ENCODE results near the gene KRTAP10-2. TPM values are rescaled to one million over a fixed set of nuclear protein-coding genes. Genes with fewer than 3 reads are reported as not detected.
A peak's percentile ranks its signal among the peaks of the same experiment; 100 is the strongest.

The KRTAP10-2 gene
- total RNA-seq, 3 donors from 2014 or later, result not detected

DNA sequence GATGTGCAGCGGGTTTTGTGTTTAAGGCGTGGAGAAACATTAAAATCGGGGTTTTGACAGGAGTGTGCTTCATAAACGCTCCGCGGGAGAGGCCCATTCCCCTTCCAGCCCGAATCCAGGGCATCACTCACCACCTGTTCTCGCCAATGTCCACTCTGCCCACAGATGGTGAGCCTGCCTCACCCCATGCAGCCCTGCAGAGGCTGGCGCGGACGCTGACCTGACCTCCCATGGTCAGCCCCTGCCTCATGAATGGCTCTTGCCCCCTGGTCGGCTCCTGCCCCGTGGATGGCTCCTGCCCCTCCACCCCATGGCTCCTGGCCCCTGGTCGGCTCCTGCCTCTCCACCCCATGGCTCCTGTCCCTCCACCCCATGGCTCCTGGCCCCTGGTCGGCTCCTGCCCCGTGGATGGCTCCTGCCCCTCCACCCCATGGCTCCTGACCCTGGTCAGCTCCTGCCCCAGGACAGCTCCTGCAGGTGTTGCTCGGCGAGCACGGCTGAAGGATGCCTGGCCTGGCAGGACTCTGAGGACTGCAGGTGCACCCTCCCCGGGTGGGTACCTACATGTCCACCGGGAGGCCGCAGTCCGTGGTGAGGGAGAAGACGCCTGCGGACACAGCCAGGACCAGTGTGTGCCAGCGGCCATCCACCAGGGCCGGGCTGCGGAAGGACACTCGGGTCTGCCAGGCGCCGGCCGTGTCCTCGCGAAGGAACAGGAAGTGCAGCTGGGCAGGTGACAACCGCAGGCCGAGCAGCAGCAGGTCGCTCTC lies 18.0 kb downstream of the KRTAP10-2 start:
- Histone ChIP-seq H3K27ac (no peak overlapping the region), H3K4me3 (no peak overlapping the region), H3K9me3 (no peaks in the 10 kb centered on the region), H3K4me1 (no peaks in the 10 kb centered on the region), H3K27me3 (peaks cover 0 to 16% of the 10 kb centered on the region in 2 donors), H3K36me3 (no peaks in the 10 kb centered on the region)
- DNase-seq (ENCODE audit: low spot score in 2 of 2), result peak in 1 of 2 donors; percentile 49
- TF ChIP-seq POLR2AphosphoS5 (IDR thresholded peaks at IDR 0.05) (no peak), POLR2A (IDR thresholded peaks at IDR 0.05) (no peak)
- TF ChIP-seq, protein P1, sequence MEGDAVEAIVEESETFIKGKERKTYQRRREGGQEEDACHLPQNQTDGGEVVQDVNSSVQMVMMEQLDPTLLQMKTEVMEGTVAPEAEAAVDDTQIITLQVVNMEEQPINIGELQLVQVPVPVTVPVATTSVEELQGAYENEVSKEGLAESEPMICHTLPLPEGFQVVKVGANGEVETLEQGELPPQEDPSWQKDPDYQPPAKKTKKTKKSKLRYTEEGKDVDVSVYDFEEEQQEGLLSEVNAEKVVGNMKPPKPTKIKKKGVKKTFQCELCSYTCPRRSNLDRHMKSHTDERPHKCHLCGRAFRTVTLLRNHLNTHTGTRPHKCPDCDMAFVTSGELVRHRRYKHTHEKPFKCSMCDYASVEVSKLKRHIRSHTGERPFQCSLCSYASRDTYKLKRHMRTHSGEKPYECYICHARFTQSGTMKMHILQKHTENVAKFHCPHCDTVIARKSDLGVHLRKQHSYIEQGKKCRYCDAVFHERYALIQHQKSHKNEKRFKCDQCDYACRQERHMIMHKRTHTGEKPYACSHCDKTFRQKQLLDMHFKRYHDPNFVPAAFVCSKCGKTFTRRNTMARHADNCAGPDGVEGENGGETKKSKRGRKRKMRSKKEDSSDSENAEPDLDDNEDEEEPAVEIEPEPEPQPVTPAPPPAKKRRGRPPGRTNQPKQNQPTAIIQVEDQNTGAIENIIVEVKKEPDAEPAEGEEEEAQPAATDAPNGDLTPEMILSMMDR (IDR thresholded peaks at IDR 0.05), result no peak
- intact Hi-C loops (cut with DNase I; ENCODE audit: low total_unique reads), result no loop called here

DNA sequence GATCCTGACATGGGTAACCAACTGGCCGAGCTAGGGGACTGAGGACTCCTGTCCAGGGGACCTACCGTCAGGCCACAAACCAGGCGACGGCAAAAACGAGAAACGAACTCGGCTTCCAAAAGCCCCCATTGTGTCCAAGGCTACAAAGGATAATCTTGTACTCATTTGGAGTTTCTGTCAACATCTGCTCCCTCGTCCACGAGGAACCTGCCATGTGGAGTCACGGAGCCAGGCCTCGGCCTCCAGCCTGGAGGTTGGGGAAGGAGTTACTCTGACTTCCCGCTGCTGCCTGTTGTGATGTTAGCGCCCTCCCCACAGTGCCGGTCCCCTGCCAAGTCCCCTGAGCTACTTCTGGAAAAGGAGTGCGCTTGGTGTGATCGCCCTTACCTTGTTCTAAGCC lies 18.6 kb downstream of the KRTAP10-2 start:
- peak in 1 of 2 donors; percentile 44 for DNase-seq (ENCODE audit: low spot score in 2 of 2)
- TF ChIP-seq POLR2AphosphoS5 (IDR thresholded peaks at IDR 0.05) (no peak), POLR2A (IDR thresholded peaks at IDR 0.05) (no peak)
- TF ChIP-seq, protein P1 (IDR thresholded peaks at IDR 0.05), result no peak
- Histone ChIP-seq H3K9me3 (no peaks in the 10 kb centered on the region), H3K4me1 (no peaks in the 10 kb centered on the region), H3K36me3 (no peaks in the 10 kb centered on the region), H3K4me3 (no peak overlapping the region), H3K27ac (no peak overlapping the region), H3K27me3 (peaks cover 0 to 17% of the 10 kb centered on the region in 2 donors)
- intact Hi-C loops (cut with DNase I; ENCODE audit: low total_unique reads), result no loop called here

DNA sequence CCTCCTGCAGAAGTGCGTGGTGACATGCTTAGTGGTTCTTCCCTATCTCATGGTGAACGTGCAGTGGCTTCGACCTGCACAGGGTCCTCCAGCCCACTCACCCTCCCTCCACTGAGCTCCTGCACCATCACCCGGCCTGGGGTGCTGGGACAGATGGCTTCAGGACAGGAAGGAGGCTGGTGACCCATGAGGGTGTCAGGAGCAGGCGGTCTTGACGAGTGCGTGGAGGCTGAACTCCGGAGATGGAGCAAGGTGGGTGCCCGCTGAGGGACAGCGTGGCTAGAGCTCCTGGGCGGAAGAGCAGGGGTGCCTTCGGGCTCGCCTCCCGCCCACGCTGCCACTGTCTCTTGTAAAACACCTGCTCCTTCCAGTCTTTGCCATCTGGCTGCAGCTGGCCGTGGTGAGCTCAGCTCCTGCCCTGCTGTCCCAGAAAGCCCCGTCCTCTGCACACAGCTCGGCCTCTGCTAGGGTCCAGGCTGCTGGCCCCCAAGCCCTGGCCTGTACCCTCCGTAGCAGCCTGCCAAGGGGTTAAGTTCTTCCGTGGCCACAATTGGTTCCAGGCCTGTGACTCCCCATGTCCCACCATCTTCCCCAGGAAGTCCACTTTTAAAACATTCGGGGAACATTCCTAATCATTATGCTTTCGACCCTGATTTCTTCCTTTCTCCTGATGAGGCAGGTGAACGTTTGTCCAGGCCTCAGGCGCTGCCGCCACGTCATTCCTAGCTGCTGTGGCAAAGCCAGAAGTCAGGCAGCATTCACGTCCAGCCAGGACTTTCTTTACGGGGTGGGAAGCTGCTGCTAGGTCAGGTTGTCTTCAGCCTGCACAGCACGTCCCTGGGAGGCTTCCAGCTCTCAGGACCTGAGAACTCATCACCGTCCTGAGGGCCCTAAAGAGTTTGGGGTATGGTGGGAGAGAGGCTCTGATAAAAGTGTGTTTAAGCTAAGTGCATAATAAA lies 19.4 kb downstream of the KRTAP10-2 start:
- H3K36me3 ChIP-seq, result no peaks in the 10 kb centered on the region
- intact Hi-C loops (cut with DNase I; ENCODE audit: low total_unique reads), result no loop called here
- TF ChIP-seq POLR2AphosphoS5 (IDR thresholded peaks at IDR 0.05), result no peak
- TF ChIP-seq POLR2A (IDR thresholded peaks at IDR 0.05), result no peak
- TF ChIP-seq, protein P1 (IDR thresholded peaks at IDR 0.05), result no peak

DNA sequence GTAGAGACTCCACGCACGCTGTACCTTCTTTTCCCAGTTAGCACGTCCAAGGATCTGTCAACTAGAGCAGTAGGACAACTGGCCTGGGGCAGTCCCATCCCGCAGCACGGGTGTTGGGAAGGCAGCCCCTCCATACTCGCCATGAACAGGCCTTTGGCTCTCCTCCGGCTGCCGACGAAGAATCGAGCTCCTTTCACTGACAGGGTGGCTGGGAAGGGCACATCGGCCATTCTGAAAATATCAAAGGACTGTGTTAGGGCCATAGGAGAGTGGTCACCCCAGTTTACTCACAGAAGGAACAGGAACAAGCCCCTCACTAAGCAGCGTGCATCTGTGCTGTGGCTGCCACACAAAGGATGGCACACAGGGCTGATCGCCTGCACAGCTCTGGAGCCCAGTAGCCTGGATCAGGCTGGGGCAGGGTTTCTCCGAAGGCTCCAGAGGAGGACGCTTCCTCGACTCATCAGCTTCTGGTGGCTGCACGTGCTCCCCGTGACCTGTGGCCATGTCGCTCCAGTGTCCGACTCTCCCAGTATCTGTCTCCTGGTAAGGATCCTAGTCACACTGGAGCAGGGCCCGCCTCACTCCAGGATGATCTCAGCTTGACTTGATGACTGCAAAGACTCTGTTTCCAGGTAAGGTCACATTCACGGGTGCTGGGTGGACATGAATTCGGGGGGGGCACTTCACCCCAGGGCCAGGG lies 20.3 kb downstream of the KRTAP10-2 start:
- intact Hi-C loops (cut with DNase I; ENCODE audit: low total_unique reads), result no loop called here
- DNase-seq (ENCODE audit: low spot score in 2 of 2), result peak in 1 of 2 donors; percentile 43
- no peak overlapping the region for H3K4me3 ChIP-seq
- H3K4me1 ChIP-seq, result no peaks in the 10 kb centered on the region
- peaks cover 0 to 17% of the 10 kb centered on the region in 2 donors for H3K27me3 ChIP-seq
- TF ChIP-seq, protein P1 (IDR thresholded peaks at IDR 0.05), result no peak
- TF ChIP-seq POLR2AphosphoS5 (IDR thresholded peaks at IDR 0.05) (no peak), POLR2A (IDR thresholded peaks at IDR 0.05) (no peak)
- no peak overlapping the region for H3K27ac ChIP-seq
- H3K9me3 ChIP-seq, result no peaks in the 10 kb centered on the region
- no peaks in the 10 kb centered on the region for H3K36me3 ChIP-seq

More for the DNA sequence above, 19.4 kb downstream of the KRTAP10-2 start:
- no peak overlapping the region for H3K27ac ChIP-seq
- no peak overlapping the region for H3K4me3 ChIP-seq
- H3K27me3 ChIP-seq, result peaks cover 0 to 17% of the 10 kb centered on the region in 2 donors
- peak in 1 of 2 donors; percentile 50 for DNase-seq (ENCODE audit: low spot score in 2 of 2)
- no peaks in the 10 kb centered on the region for H3K9me3 ChIP-seq
- H3K4me1 ChIP-seq, result no peaks in the 10 kb centered on the region

Measured in breast epithelium (tissue), 4 donors.